Chondrocyte (in vitro differentiated cells): ENCODE data around the gene POMGNT2. TPM values are rescaled to one million over a fixed set of nuclear protein-coding genes. Genes with fewer than 3 reads are reported as not detected.

ENCODE experiments used
- DNase-seq: peaks from one replicate; pipeline ENCODE4 v3.0.0; 2021; ENCODE audit warnings: mixed read lengths, low spot score
- H3K27ac Mint-ChIP-seq: one replicate; pipeline ENCODE4 v1.8.0; 2021; ENCODE audit warnings: mild to moderate bottlenecking, moderate library complexity, mixed read lengths; ENCODE audit not compliant: unreplicated experiment
- H3K27me3 Mint-ChIP-seq: 2 replicates; pipeline ENCODE4 v1.8.0; 2021; ENCODE audit warnings: low read depth, mixed read lengths
- H3K36me3 Mint-ChIP-seq: 2 replicates; pipeline ENCODE4 v1.8.0; 2021; ENCODE audit warnings: low read depth, mixed read lengths
- H3K4me1 Mint-ChIP-seq: 2 replicates; pipeline ENCODE4 v1.8.0; 2021; ENCODE audit warnings: low read depth, mild to moderate bottlenecking, mixed read lengths
- H3K4me3 Mint-ChIP-seq: one replicate; pipeline ENCODE4 v1.8.0; 2021; ENCODE audit warnings: mild to moderate bottlenecking, moderate library complexity, mixed read lengths; ENCODE audit not compliant: unreplicated experiment
- H3K9me3 Mint-ChIP-seq: 2 replicates; pipeline ENCODE4 v1.8.0; 2021; ENCODE audit warnings: low read depth, mixed read lengths
- total RNA-seq: library from RNA; stranded (reverse); gene quantifications from 3 replicates; pipeline ENCODE4 v1.2.1, GENCODE V29; 2021
- TF ChIP-seq, protein P1 (sequence below): fragments of 200-600 bp; sonication (generic); IDR thresholded peaks from 2 replicates; pipeline ENCODE4 v1.5.0; 2021; ENCODE audit warnings: antibody characterized with exemption, mild to moderate bottlenecking, moderate library complexity

POMGNT2 gene
- total RNA-seq, 1 donor from 2014 or later, result 14.3 TPM

GRCh38 chr3:43146599-43146998 is 40.7 kb upstream of the POMGNT2 start:
- Mint-ChIP-seq H3K27me3 (peaks cover 2% of the 10 kb centered on the region), H3K27ac (no peak overlapping the region), H3K4me3 (no peak overlapping the region), H3K4me1 (no peaks in the 10 kb centered on the region), H3K36me3 (no peaks in the 10 kb centered on the region), H3K9me3 (no peaks in the 10 kb centered on the region)
- DNase-seq, result no peak
- TF ChIP-seq, protein P1, sequence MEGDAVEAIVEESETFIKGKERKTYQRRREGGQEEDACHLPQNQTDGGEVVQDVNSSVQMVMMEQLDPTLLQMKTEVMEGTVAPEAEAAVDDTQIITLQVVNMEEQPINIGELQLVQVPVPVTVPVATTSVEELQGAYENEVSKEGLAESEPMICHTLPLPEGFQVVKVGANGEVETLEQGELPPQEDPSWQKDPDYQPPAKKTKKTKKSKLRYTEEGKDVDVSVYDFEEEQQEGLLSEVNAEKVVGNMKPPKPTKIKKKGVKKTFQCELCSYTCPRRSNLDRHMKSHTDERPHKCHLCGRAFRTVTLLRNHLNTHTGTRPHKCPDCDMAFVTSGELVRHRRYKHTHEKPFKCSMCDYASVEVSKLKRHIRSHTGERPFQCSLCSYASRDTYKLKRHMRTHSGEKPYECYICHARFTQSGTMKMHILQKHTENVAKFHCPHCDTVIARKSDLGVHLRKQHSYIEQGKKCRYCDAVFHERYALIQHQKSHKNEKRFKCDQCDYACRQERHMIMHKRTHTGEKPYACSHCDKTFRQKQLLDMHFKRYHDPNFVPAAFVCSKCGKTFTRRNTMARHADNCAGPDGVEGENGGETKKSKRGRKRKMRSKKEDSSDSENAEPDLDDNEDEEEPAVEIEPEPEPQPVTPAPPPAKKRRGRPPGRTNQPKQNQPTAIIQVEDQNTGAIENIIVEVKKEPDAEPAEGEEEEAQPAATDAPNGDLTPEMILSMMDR, result no peak

GRCh38 chr3:43144761-43145490 is 39.0 kb upstream of the POMGNT2 start:
- no peak overlapping the region for H3K4me3 Mint-ChIP-seq
- TF ChIP-seq, protein P1, result no peak
- no peaks in the 10 kb centered on the region for H3K4me1 Mint-ChIP-seq
- no peaks in the 10 kb centered on the region for H3K36me3 Mint-ChIP-seq
- peaks cover 4% of the 10 kb centered on the region for H3K27me3 Mint-ChIP-seq
- no peaks in the 10 kb centered on the region for H3K9me3 Mint-ChIP-seq
- H3K27ac Mint-ChIP-seq, result no peak overlapping the region
- DNase-seq, result no peak

GRCh38 chr3:43142472-43142871 is 36.6 kb upstream of the POMGNT2 start:
- Mint-ChIP-seq H3K27me3 (peaks cover 5% of the 10 kb centered on the region), H3K4me1 (no peaks in the 10 kb centered on the region), H3K4me3 (no peak overlapping the region), H3K36me3 (no peaks in the 10 kb centered on the region), H3K9me3 (no peaks in the 10 kb centered on the region), H3K27ac (no peak overlapping the region)
- TF ChIP-seq, protein P1, result no peak
- DNase-seq, result no peak

DNA sequence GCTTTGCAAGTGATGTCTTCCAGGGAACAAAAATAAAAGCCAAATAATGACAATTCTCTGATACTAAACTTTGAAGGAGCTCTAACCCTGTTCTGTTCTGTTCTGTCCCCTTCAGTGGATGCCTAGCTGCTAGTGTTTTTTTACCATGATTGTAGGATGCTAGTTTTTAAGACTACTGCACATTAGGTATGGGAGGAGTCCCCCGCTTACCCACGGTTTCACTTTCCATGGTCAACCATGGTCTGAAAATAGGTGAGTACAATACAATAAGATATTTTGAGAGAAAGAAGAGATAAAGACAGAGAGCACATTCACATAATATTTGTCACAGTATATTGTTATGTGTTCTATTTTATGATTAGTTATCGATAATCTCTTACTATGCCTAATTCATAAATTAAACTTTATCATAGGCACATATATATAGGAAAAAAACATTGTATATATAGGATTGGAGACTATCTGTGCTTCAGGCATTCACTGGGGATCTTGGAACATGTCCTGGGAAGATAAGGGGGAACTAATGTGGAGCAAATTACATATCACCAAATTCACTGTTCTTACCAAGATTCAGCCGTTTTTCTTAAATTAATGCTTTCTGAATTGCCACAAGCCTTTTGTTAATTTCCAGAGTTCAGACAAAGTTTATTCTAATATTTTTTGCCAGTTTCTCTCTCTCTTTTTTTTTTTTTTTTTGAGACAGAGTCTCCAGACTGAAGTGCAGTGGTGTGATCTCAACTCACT is 32.8 kb upstream of the POMGNT2 start:
- H3K4me1 Mint-ChIP-seq, result no peaks in the 10 kb centered on the region
- H3K27me3 Mint-ChIP-seq, result peaks cover 5% of the 10 kb centered on the region
- peaks cover 10% of the 10 kb centered on the region for H3K9me3 Mint-ChIP-seq
- no peaks in the 10 kb centered on the region for H3K36me3 Mint-ChIP-seq
- H3K4me3 Mint-ChIP-seq, result no peak overlapping the region
- TF ChIP-seq, protein P1, result no peak
- no peak overlapping the region for H3K27ac Mint-ChIP-seq
- DNase-seq, result no peak

DNA sequence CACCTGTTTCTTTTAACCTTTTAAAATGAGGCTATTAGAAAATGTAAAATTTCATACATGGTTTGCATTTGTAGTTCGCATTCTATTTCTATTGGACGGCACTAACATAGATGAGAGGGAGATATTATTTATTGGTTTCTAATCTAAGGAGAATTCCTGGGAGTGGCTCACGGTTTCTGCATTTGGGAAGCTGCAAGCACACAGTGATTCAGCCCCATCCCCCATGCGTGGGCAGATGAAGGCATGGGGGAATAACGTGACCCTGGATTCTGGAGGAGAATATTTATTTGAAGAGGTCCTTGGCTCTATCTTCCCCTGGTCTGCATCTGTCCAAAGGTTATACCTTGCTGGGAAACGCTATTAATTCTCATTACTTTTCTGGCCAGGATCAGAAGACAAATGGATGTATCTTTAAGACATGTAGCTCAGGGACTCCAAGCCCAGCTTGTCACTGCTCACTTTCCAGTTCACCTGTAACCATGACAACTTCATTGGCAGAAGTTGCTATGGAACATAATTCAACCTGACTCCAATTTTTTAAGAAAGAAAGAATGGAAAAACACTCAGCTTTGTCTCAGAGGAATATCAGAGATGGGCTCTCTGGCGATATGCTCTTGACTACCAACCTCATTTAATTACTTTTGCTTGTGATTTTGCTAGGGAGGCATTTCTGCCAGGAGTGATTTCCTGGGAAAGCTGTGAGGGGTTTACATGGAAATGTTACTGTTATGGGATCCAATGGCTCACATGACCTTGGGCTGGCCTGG is 27.2 kb upstream of the POMGNT2 start:
- Mint-ChIP-seq H3K36me3 (no peaks in the 10 kb centered on the region), H3K4me3 (no peak overlapping the region), H3K27ac (no peak overlapping the region)

More for the DNA sequence above, 27.2 kb upstream of the POMGNT2 start:
- TF ChIP-seq, protein P1, result no peak
- H3K4me1 Mint-ChIP-seq, result no peaks in the 10 kb centered on the region
- H3K27me3 Mint-ChIP-seq, result peaks cover 1% of the 10 kb centered on the region
- no peak for DNase-seq
- H3K9me3 Mint-ChIP-seq, result peaks cover 10% of the 10 kb centered on the region
